Adipocyte (in vitro differentiated cells): ENCODE measurements around the gene ST6GALNAC3.

Source experiments
- DNase-seq: peaks from one replicate; pipeline ENCODE4 v3.0.0-alpha.2; 2015; ENCODE audit warnings: low read depth
- H3K27me3 ChIP-seq: replicated peaks from 2 replicates; pipeline ENCODE4 v1.7.0; 2013; ENCODE audit warnings: mild to moderate bottlenecking, low read length, moderate library complexity; ENCODE audit not compliant: control insufficient read depth, insufficient read depth
- H3K36me3 ChIP-seq: 2 replicates; pipeline ENCODE4 v1.7.0; 2013; ENCODE audit warnings: low read length, mild to moderate bottlenecking, moderate library complexity; ENCODE audit not compliant: control insufficient read depth, insufficient read depth, severe bottlenecking
- H3K4me1 ChIP-seq: 2 replicates; pipeline ENCODE4 v1.7.0; 2013; ENCODE audit warnings: mild to moderate bottlenecking, low read length, moderate library complexity; ENCODE audit not compliant: control insufficient read depth, insufficient read depth
- H3K4me3 ChIP-seq: 2 replicates; pipeline ENCODE4 v1.7.0; 2013; ENCODE audit warnings: mild to moderate bottlenecking, low read length, moderate library complexity
- H3K9ac ChIP-seq: 2 replicates; pipeline ENCODE4 v1.7.0; 2013; ENCODE audit warnings: mild to moderate bottlenecking, low read length, moderate library complexity
- H3K9me3 ChIP-seq: 2 replicates; pipeline ENCODE4 v1.7.0; 2013; ENCODE audit warnings: mild to moderate bottlenecking, low read length, moderate library complexity; ENCODE audit not compliant: control insufficient read depth

Gene ST6GALNAC3

GRCh38 chr1:76170084-76170483, 95.5 kb downstream of the ST6GALNAC3 start:
- Histone ChIP-seq H3K9me3 (peaks cover 12% of the 10 kb centered on the region), H3K4me3 (no peak overlapping the region), H3K9ac (no peak overlapping the region), H3K36me3 (no peaks in the 10 kb centered on the region), H3K4me1 (no peaks in the 10 kb centered on the region), H3K27me3 (no peaks in the 10 kb centered on the region)
- DNase-seq, result no peak

GRCh38 chr1:76170513-76170912, 96.0 kb downstream of the ST6GALNAC3 start:
- Histone ChIP-seq H3K9me3 (peaks cover 12% of the 10 kb centered on the region), H3K9ac (no peak overlapping the region), H3K4me1 (no peaks in the 10 kb centered on the region), H3K27me3 (no peaks in the 10 kb centered on the region), H3K36me3 (no peaks in the 10 kb centered on the region), H3K4me3 (no peak overlapping the region)
- DNase-seq, result no peak

GRCh38 chr1:76176000-76176399, 101.5 kb downstream of the ST6GALNAC3 start:
- no peaks in the 10 kb centered on the region for H3K36me3 ChIP-seq
- H3K4me3 ChIP-seq, result no peak overlapping the region
- no peak for DNase-seq
- no peaks in the 10 kb centered on the region for H3K9me3 ChIP-seq
- H3K4me1 ChIP-seq, result no peaks in the 10 kb centered on the region
- H3K27me3 ChIP-seq, result no peaks in the 10 kb centered on the region
- no peak overlapping the region for H3K9ac ChIP-seq

GRCh38 chr1:76177615-76178014, 103.1 kb downstream of the ST6GALNAC3 start:
- DNase-seq, result no peak
- no peak overlapping the region for H3K9ac ChIP-seq
- no peaks in the 10 kb centered on the region for H3K4me1 ChIP-seq
- no peaks in the 10 kb centered on the region for H3K27me3 ChIP-seq
- H3K36me3 ChIP-seq, result no peaks in the 10 kb centered on the region
- no peaks in the 10 kb centered on the region for H3K9me3 ChIP-seq
- H3K4me3 ChIP-seq, result no peak overlapping the region

GRCh38 chr1:76179219-76179698, 104.7 kb downstream of the ST6GALNAC3 start:
- no peak for DNase-seq
- H3K4me3 ChIP-seq, result no peak overlapping the region

GRCh38 chr1:76185207-76185606, 110.7 kb downstream of the ST6GALNAC3 start:
- H3K36me3 ChIP-seq, result no peaks in the 10 kb centered on the region
- no peaks in the 10 kb centered on the region for H3K27me3 ChIP-seq
- H3K4me3 ChIP-seq, result no peak overlapping the region
- DNase-seq, result no peak
- no peaks in the 10 kb centered on the region for H3K9me3 ChIP-seq
- no peak overlapping the region for H3K9ac ChIP-seq
- H3K4me1 ChIP-seq, result no peaks in the 10 kb centered on the region

More at GRCh38 chr1:76179219-76179698, 104.7 kb downstream of the ST6GALNAC3 start:
- Histone ChIP-seq H3K9me3 (no peaks in the 10 kb centered on the region), H3K27me3 (no peaks in the 10 kb centered on the region), H3K36me3 (no peaks in the 10 kb centered on the region), H3K9ac (no peak overlapping the region), H3K4me1 (no peaks in the 10 kb centered on the region)

- H3K27me3 ChIP-seq, result no peaks in the 10 kb centered on the region
- H3K9me3 ChIP-seq, result no peaks in the 10 kb centered on the region
- H3K9ac ChIP-seq, result no peak overlapping the region
- no peaks in the 10 kb centered on the region for H3K4me1 ChIP-seq
- DNase-seq, result no peak
- no peaks in the 10 kb centered on the region for H3K36me3 ChIP-seq
- H3K4me3 ChIP-seq, result no peak overlapping the region
Measured at GRCh38 chr1:76186554-76187170, 112.1 kb downstream of the ST6GALNAC3 start.

- H3K4me3 ChIP-seq, result no peak overlapping the region
- H3K4me1 ChIP-seq, result no peaks in the 10 kb centered on the region
- H3K9me3 ChIP-seq, result no peaks in the 10 kb centered on the region
- no peaks in the 10 kb centered on the region for H3K36me3 ChIP-seq
- DNase-seq, result no peak
- H3K27me3 ChIP-seq, result no peaks in the 10 kb centered on the region
- no peak overlapping the region for H3K9ac ChIP-seq
Measured at GRCh38 chr1:76187436-76187835, 112.9 kb downstream of the ST6GALNAC3 start.

- Histone ChIP-seq H3K9me3 (no peaks in the 10 kb centered on the region), H3K4me1 (no peaks in the 10 kb centered on the region), H3K36me3 (no peaks in the 10 kb centered on the region), H3K9ac (no peak overlapping the region), H3K27me3 (no peaks in the 10 kb centered on the region), H3K4me3 (no peak overlapping the region)
- DNase-seq, result no peak
Measured at GRCh38 chr1:76189310-76189709, 114.8 kb downstream of the ST6GALNAC3 start.

- Histone ChIP-seq H3K4me1 (no peaks in the 10 kb centered on the region), H3K27me3 (no peaks in the 10 kb centered on the region), H3K4me3 (no peak overlapping the region), H3K9ac (no peak overlapping the region), H3K36me3 (no peaks in the 10 kb centered on the region), H3K9me3 (no peaks in the 10 kb centered on the region)
- DNase-seq, result no peak
Measured at GRCh38 chr1:76190749-76191424, 116.3 kb downstream of the ST6GALNAC3 start.

- no peaks in the 10 kb centered on the region for H3K9me3 ChIP-seq
- no peak overlapping the region for H3K9ac ChIP-seq
- no peaks in the 10 kb centered on the region for H3K4me1 ChIP-seq
- no peak overlapping the region for H3K4me3 ChIP-seq
- H3K36me3 ChIP-seq, result no peaks in the 10 kb centered on the region
- DNase-seq, result no peak
- no peaks in the 10 kb centered on the region for H3K27me3 ChIP-seq
Measured at GRCh38 chr1:76191561-76191960, 117.0 kb downstream of the ST6GALNAC3 start.
